ENCODE results near the gene IL1RAP. TPM values are rescaled to one million over a fixed set of nuclear protein-coding genes. Genes with fewer than 3 reads are reported as not detected.

IL1RAP gene
- total RNA-seq, 1 experiment from 2014 or later = 62.0 TPM

- no TSS peak for BruUV-seq (replicated peaks)
- CTCF ChIA-PET = interaction anchor here (0.9 to 1.2 kb wide), 2 partner anchors 10 to 47 kb away, joined by 3 read pairs; no protein-coding TSS in a partner anchor
Measured at GRCh38 chr3:190582667-190583066, 68.8 kb downstream of the IL1RAP start.

DNA sequence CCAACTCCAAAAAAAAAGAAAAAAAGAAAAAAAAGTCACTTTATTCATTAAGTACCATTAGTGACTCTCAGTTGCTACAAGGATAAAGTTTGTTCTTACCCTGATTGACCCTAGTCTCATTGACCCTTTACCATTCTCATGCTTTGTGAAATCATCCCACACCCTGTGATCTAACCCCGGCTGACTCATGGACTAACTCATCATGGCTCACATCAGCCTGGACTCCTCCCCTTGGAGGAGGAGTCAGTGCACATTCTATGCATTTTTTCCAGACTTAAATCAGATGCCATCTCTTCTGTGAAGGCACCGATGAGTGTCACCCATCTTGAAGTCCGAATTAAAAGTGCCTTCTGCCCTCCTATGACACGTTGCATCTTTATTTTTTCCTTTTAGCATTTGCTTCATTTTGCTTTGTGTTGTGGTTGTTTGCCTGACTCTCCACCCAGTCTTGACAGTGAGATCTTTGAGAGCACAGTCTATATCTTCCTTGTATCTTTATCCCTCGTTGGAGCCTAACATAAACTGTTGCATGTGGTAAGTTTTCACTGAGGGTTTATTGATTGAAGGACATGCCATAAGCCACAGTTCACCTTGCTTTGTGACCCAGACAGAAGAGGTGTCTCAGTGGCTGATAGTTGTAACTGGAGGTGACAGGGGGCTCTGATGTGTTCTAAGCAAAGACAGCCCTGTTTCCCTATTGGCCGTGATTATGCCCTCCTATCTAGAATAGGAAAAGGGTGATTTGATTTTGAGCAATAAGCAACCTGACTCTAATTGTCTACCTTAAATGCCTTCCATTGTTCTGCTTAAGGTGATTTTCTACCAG lies 72.1 kb downstream of the IL1RAP start:
- peak overlapping the region; percentile 48 for H3K4me3 Mint-ChIP-seq (ENCODE audit: unreplicated experiment)
- intact Hi-C loops (cut with micrococcal nuclease) = loop anchor here (1.0 to 5.0 kb wide), 2 partner anchors 53 to 69 kb away; no protein-coding TSS in a partner anchor
- H3K4me1 Mint-ChIP-seq (ENCODE audit: insufficient read depth, unreplicated experiment) = peaks cover 27% of the 10 kb centered on the region

More at GRCh38 chr3:190582667-190583066, 68.8 kb downstream of the IL1RAP start:
- Mint-ChIP-seq H3K4me1 (ENCODE audit: insufficient read depth, unreplicated experiment) (peaks cover 27% of the 10 kb centered on the region), H3K27me3 (ENCODE audit: insufficient read depth, unreplicated experiment) (no peaks in the 10 kb centered on the region), H3K36me3 (ENCODE audit: insufficient read depth, unreplicated experiment) (peaks cover 4% of the 10 kb centered on the region), H3K27ac (ENCODE audit: low read depth, unreplicated experiment) (no peak overlapping the region), H3K4me3 (ENCODE audit: unreplicated experiment) (no peak overlapping the region), H3K9me3 (ENCODE audit: unreplicated experiment) (no peaks in the 10 kb centered on the region)
- intact Hi-C loops (cut with micrococcal nuclease) = no loop called here
- no peak for DNase-seq (ENCODE audit: unreplicated experiment)
- POLR2A ChIA-PET = interaction anchor here (0.6 to 1.7 kb wide), 5 partner anchors 11 to 1353 kb away, joined by 3 to 5 read pairs (median 4); partner anchors contain the start of gene IL1RAP
- TF ChIP-seq, protein P1, sequence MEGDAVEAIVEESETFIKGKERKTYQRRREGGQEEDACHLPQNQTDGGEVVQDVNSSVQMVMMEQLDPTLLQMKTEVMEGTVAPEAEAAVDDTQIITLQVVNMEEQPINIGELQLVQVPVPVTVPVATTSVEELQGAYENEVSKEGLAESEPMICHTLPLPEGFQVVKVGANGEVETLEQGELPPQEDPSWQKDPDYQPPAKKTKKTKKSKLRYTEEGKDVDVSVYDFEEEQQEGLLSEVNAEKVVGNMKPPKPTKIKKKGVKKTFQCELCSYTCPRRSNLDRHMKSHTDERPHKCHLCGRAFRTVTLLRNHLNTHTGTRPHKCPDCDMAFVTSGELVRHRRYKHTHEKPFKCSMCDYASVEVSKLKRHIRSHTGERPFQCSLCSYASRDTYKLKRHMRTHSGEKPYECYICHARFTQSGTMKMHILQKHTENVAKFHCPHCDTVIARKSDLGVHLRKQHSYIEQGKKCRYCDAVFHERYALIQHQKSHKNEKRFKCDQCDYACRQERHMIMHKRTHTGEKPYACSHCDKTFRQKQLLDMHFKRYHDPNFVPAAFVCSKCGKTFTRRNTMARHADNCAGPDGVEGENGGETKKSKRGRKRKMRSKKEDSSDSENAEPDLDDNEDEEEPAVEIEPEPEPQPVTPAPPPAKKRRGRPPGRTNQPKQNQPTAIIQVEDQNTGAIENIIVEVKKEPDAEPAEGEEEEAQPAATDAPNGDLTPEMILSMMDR (IDR thresholded peaks at IDR 0.05; ENCODE audit: unreplicated experiment) = no peak

GRCh38 chr3:190586631-190587011 lies 72.7 kb downstream of the IL1RAP start:
- Mint-ChIP-seq H3K9me3 (ENCODE audit: unreplicated experiment) (no peaks in the 10 kb centered on the region), H3K27me3 (ENCODE audit: insufficient read depth, unreplicated experiment) (no peaks in the 10 kb centered on the region), H3K27ac (ENCODE audit: low read depth, unreplicated experiment) (peak overlapping the region; percentile 78), H3K4me3 (ENCODE audit: unreplicated experiment) (peak overlapping the region; percentile 48), H3K4me1 (ENCODE audit: insufficient read depth, unreplicated experiment) (peaks cover 27% of the 10 kb centered on the region), H3K36me3 (ENCODE audit: insufficient read depth, unreplicated experiment) (peaks cover 4% of the 10 kb centered on the region)
- ChIA-PET POLR2A (interaction anchor here (0.6 to 2.2 kb wide), 10 partner anchors 9 to 72 kb away, joined by 3 to 18 read pairs (median 6); partner anchors contain the start of gene IL1RAP), CTCF (interaction anchor here (0.7 to 1.2 kb wide), 3 partner anchors 10 to 116 kb away, joined by 3 to 4 read pairs (median 3); no protein-coding TSS in a partner anchor)
- no TSS peak for BruUV-seq (replicated peaks)
- TF ChIP-seq, protein P1 (IDR thresholded peaks at IDR 0.05; ENCODE audit: unreplicated experiment) = no peak
- intact Hi-C loops (cut with micrococcal nuclease) = loop anchor here (1.0 to 5.0 kb wide), 2 partner anchors 53 to 69 kb away; no protein-coding TSS in a partner anchor
- DNase-seq (ENCODE audit: unreplicated experiment) = peak; percentile 78

More for the DNA sequence above, 72.1 kb downstream of the IL1RAP start:
- Mint-ChIP-seq H3K27ac (ENCODE audit: low read depth, unreplicated experiment) (peak overlapping the region; percentile 78), H3K36me3 (ENCODE audit: insufficient read depth, unreplicated experiment) (peaks cover 4% of the 10 kb centered on the region), H3K27me3 (ENCODE audit: insufficient read depth, unreplicated experiment) (no peaks in the 10 kb centered on the region), H3K9me3 (ENCODE audit: unreplicated experiment) (no peaks in the 10 kb centered on the region)
- ChIA-PET POLR2A (interaction anchor here (0.6 to 2.2 kb wide), 10 partner anchors 10 to 72 kb away, joined by 3 to 18 read pairs (median 6); partner anchors contain the start of gene IL1RAP), CTCF (interaction anchor here (0.7 kb wide), 3 partner anchors 10 to 115 kb away, joined by 3 to 4 read pairs (median 4); no protein-coding TSS in a partner anchor)
- TF ChIP-seq, protein P1 (IDR thresholded peaks at IDR 0.05; ENCODE audit: unreplicated experiment) = no peak
- peak; percentile 97 for DNase-seq (ENCODE audit: unreplicated experiment)
- BruUV-seq (replicated peaks) = TSS peak; percentile 85

DNA sequence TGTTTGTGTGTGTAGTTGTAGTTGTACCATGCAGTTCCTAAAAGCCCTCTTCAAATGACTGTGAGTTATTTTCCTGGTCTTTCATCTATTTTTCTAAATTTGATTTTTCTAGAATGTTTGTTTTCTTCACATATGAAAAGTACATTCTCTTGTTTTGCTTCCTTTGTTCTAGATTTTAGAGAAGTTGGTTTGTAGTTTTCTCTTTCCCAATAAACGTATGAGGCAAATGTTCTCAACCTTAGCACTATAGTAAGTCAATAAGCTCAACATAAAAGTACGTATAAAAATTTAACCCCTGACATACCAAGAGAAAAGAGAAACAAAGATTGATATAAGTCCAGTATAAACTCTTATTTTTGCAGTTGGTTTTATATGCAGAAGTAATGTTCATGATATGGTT lies 74.7 kb downstream of the IL1RAP start:
- H3K27me3 Mint-ChIP-seq (ENCODE audit: insufficient read depth, unreplicated experiment) = no peaks in the 10 kb centered on the region
- intact Hi-C loops (cut with micrococcal nuclease) = loop anchor here (5.0 kb wide), 1 partner anchor 71 kb away; no protein-coding TSS in a partner anchor
- H3K9me3 Mint-ChIP-seq (ENCODE audit: unreplicated experiment) = no peaks in the 10 kb centered on the region
- H3K4me3 Mint-ChIP-seq (ENCODE audit: unreplicated experiment) = no peak overlapping the region
- ChIA-PET POLR2A (interaction anchor here (0.7 kb wide), 1 partner anchor 14 kb away, joined by 3 read pairs; no protein-coding TSS in a partner anchor), CTCF (no interaction called here)
- no peak for DNase-seq (ENCODE audit: unreplicated experiment)
- peaks cover 10% of the 10 kb centered on the region for H3K36me3 Mint-ChIP-seq (ENCODE audit: insufficient read depth, unreplicated experiment)
- TF ChIP-seq, protein P1 (IDR thresholded peaks at IDR 0.05; ENCODE audit: unreplicated experiment) = no peak
- peaks cover 22% of the 10 kb centered on the region for H3K4me1 Mint-ChIP-seq (ENCODE audit: insufficient read depth, unreplicated experiment)
- H3K27ac Mint-ChIP-seq (ENCODE audit: low read depth, unreplicated experiment) = no peak overlapping the region
- no TSS peak for BruUV-seq (replicated peaks)
